ENCODE data around the gene ZNF185.
"Not testable (repeated sequence)": the region's sequence is repeated elsewhere in the genome, so short reads cannot be mapped to it uniquely, and the experiment has no call there.

ZNF185 gene

DNA sequence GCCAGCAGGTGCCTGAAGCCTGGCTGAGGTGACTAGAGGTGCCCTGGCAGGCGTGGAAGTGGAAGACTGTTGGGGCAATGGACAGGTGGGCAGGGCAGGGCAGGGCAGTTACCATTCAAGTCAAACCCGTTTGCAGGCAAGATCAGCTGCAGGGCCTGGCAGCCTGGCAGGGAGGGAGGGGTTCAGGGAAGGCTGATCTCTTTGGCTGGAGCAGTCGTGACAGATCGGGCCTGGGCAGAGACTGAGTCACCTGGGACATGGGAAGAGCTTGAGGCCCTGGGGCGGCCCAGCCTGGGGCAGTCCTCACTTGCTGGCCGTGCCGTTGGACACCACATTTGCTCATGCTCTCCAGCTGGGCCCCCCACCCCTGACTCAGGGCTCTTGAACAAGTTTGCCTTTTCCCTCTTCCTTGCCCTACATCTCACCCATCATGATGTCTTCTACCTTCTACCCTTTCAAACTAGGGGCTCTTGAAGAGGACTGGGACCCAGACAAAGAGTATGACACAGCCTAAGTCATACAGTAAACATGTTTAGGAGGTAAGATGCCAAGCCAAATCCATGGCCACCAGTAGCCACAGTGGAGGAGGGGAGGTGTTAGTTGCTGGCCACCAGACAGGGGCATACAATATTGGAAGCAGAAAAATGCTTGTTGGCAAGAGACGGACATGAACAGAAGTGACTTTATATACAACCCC is 2.0 kb upstream of the ZNF185 start:
- no peak for DNase-seq (ENCODE audit: low read depth in 2 of 2)

DNA sequence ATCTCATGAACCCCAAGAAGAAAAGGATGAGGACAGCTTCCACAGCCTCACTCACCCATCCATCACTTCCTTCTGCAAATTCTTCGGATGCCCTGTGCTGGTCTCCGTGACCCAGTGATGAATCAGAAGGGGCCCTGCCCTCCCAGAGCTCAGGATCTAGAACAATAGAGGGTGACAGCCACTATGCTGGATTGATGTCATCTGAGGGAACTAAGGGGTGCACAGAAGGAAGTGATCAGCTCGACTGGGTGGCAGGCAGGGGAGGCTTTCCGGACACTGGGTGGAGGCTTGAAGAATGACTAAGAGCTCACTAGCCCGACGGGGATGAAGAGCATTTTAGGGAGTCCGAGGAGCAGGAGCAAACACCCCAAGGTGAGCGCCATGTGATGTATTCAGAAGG is 1.4 kb upstream of the ZNF185 start:
- no peak for DNase-seq (ENCODE audit: low read depth in 2 of 2)

DNA sequence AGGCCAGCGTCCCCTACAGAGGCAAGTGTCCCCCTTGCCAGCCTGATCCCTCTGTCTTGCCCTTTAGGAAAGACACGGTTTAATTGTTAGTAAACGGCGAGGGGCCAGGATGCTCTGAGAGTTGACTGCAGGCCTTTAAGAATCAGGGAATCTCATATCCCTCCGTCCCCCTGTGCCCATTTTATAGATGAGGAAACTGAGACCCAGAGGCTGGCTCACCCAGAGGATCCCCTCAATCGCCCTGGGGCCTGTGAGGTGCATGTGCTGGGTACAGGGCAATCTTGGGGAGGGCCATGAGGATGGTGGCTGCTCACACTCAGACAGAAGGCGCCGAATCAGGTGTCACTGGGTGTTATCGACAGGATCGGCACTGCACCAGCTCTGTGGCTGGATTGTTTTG is 575 bp downstream of the ZNF185 start:
- DNase-seq (ENCODE audit: low read depth in 2 of 2) = no peak

DNA sequence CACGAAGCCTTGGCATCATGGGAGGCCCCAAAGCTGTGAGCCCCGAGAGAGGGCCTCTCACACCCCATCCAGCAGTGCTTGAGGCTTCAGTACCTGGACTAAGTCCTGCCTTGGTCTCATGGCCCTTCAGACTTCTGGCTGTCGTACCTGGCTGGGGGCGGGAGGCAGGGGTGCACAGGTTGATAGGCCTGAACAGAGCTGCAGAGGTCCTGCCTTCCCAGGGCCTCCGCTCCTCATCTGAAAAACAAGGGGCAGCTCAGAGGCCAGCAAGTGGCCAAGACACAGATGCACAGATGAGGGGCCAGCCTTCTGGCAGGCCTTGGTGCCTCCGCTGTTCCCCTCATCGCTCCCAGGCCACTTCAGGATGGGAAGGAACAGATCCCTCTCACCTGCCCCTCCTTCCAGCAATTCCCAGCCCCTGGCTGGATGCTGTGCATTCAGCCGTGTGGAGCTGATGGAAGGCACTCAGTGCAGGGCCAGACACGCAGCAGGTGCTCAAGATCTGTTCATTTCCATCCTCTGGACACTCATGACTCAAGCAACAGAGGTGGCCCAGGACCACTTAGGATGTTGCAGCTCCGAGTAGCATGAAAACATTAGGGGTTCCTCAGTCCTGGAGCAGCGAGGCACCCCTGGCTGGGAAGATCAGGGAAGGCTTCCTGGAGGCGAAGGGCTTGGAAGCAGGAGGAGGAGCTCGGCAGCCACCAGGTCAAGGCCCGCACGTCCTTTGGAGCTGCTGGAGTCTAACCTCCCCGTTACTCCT is 1.4 kb downstream of the ZNF185 start:
- DNase-seq (ENCODE audit: low read depth in 2 of 2) = no peak

GRCh38 chrX:152899874-152900719 is 2.2 kb downstream of the ZNF185 start:
- no peak for DNase-seq (ENCODE audit: low read depth in 2 of 2)

- DNase-seq (ENCODE audit: low read depth in 2 of 2) = no peak
These were observed 3.1 kb downstream of the ZNF185 start for GRCh38 chrX:152900937-152901445.

DNA sequence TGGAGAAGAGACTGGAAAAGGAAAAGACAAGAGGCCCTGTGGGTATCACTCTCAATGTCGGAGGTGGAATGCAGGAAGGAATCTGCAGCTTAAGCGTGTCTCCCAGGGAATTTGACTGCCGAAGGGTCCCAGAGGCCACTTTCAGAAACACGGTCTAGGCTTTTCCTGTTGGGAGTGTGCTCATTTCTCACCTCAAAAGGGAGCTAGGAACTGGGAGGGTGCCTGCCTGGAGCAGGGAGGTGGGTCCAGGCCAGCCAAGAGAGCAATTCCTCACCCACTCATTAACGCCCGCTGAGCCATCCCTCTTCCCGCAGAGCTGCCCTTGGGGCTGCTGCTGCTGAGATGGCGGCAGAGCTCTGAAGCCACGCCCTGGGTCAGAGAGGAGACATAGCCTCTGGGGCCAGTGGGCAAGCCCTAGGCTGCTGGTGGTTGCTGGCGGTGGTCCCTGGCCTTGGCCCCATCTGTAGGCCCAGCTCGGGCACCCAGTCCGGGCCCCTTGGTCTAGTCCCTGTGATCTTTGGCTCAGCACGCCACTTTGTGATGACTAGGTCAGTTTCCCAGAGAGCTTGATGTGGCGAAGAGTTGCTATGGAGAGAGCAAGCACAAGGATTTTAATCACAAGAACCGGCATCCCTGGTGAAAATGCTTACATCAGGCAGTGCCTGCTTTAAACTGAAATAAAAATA is 4.1 kb downstream of the ZNF185 start:
- no peak for DNase-seq (ENCODE audit: low read depth in 2 of 2)

DNA sequence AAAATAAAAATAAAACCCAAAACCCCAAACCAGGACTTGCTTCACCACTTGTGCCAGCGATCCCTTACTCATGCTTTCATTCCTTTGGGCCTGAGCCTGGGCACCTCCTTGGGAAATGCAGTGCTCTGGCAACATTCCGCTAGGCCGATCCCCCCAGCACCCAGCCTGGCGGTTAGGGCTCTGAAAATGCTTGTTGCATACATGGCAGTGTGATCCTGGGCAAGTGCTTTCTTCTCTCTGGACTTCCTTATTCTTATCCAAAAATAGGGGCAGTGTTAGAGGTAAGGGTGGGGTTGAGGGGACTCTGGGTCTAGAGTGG is 4.6 kb downstream of the ZNF185 start:
- DNase-seq (ENCODE audit: low read depth in 2 of 2) = no peak

- no peak for DNase-seq (ENCODE audit: low read depth in 2 of 2)
These were observed 5.7 kb downstream of the ZNF185 start for GRCh38 chrX:152903589-152903988.

GRCh38 chrX:152904151-152905080 is 6.5 kb downstream of the ZNF185 start:
- no peak for DNase-seq (ENCODE audit: low read depth in 2 of 2)

- DNase-seq (ENCODE audit: low read depth in 2 of 2) = no peak
These were observed 7.2 kb downstream of the ZNF185 start for GRCh38 chrX:152905081-152905420.

DNA sequence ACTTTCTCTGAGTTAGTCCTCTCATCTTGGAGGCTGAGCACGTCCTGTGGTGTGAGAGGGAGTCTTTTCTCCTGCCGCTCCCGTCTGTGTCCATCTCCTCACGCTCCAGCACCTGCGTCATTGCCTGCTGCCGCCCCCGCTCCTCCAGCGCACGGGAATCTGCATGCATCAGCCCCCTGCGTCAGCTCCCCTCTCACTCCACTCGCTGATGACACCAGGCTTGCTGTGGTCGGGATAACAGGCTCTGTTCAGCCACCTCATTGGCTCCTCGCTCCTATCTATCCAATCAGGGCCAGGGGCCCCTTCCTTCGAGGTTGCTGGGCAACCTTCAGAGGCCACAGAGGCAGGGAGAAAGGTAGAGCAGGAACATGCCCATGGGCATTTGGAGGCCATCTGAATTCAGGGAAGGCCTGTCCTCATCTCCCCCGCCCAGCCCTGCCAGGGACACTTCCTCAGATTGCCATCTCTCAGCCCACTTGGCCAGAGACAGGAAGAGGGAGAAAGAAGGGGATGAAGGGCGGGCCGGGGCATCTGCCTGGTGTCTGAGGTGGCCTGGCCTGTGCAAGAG is 9.3 kb downstream of the ZNF185 start:
- DNase-seq (ENCODE audit: low read depth in 2 of 2) = no peak

- no peak for DNase-seq (ENCODE audit: low read depth in 2 of 2)
These were observed 10.6 kb downstream of the ZNF185 start for GRCh38 chrX:152908486-152908885.

- not testable (repeated sequence) for DNase-seq (ENCODE audit: low read depth in 2 of 2)
These were observed 12.2 kb downstream of the ZNF185 start for GRCh38 chrX:152910018-152910417.

DNA sequence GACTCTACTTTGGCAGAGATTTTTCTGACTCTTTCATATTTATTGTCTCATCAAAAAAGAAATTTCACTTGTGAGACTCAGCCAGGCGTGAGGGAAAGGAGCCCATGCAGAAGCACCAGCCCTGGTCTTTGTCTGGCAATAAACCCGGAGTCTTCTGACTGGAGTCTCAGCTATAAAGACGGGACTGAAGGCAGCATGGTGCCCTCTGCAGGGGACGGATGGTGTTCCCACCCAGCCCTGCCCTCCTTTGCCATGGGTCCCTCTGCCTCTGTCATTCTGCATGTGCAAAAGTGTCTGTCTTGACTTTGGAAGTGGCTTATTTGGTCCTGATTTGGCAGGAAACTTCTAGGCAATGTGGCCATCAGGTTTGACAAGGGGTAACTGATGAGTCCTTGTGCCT is 14.2 kb downstream of the ZNF185 start:
- no peak for DNase-seq (ENCODE audit: low read depth in 2 of 2)

DNA sequence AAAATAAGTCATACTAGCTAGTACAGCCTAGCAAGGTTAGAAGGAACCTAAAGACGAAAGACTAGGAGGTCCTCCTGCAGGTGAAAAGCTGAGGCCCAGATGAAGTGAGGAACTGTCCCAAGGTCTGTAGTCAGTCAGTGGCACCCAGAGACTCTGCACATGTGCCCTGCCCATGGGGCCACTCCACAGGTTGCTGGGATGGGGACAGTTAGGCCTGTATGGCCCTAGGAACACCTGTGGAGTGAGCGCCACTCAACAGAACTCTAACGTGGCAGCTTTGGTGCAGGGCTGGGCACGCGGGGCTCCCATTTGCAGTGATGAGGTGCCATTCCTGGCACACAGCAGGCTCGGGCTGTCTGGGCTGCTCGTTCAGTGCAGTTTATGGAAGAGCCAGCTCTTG is 14.8 kb downstream of the ZNF185 start:
- DNase-seq (ENCODE audit: low read depth in 2 of 2) = no peak

DNA sequence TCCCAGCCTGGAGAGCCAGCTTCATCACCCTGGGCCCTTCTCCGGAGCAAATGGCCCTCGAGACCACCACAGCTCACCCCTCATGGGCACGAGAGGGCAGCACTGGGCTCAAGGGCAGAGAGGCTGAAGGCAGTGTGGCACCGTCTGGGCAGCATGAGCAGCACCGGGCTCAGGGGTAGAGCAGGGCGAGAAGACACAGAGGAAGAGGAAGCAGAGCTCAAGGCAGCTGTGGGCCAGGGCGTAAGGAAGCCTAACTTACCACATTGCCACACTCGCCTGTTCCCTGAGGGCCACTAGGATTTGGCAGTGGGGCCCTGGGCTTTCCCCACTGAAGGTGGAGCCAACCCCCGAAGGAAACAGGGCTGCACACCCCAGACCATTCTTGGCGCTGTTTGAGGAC is 15.5 kb downstream of the ZNF185 start:
- DNase-seq (ENCODE audit: low read depth in 2 of 2) = no peak

- no peak for DNase-seq (ENCODE audit: low read depth in 2 of 2)
These were observed 16.0 kb downstream of the ZNF185 start for GRCh38 chrX:152913910-152914309.

- DNase-seq (ENCODE audit: low read depth in 2 of 2) = no peak
These were observed 17.8 kb downstream of the ZNF185 start for GRCh38 chrX:152915541-152916241.

All from stimulated activated CD8-positive, alpha-beta memory T cell treated with anti-CD3 and anti-CD28 coated beads, Interleukin-15, amount 100 ng/mL, for 4 hours (primary cell).